Body of pancreas (tissue), 4 donors: Measurements from ENCODE around the gene RBM4B. TPM values are rescaled to one million over a fixed set of nuclear protein-coding genes. Genes with fewer than 3 reads are reported as not detected.

Experiments
- ATAC-seq: fragments of 150-250 bp; one replicate; pipeline ENCODE4 v1.9.1; 2016
- DNase-seq, 4 donors: peaks; one replicate each; pipeline ENCODE4 v3.0.0-alpha.2; 2019
- H3K27ac ChIP-seq, 4 donors: fragments of 200-600 bp; sonication (generic); 1 replicate in 3 of 4; 2 replicates in 1 of 4; pipeline versions ENCODE4 v1.5.1 to v1.6.1; 2016 to 2019; ENCODE audit warnings: mild to moderate bottlenecking in 1 of 4, mixed read lengths in 1 of 4, moderate library complexity in 1 of 4
- H3K27me3 ChIP-seq, 2 donors: fragments of 200-600 bp; sonication (generic); one replicate each; pipeline ENCODE4 v1.6.0; 2016; ENCODE audit warnings: mild to moderate bottlenecking in 1 of 2
- H3K36me3 ChIP-seq, 2 donors: fragments of 200-600 bp; sonication (generic); replicated peaks in 1 of 2; 2 replicates each; pipeline ENCODE4 v1.5.1; 2016; ENCODE audit warnings: low read depth in 2 of 2; ENCODE audit not compliant: insufficient read depth in 1 of 2
- H3K4me1 ChIP-seq: fragments of 200-600 bp; sonication (generic); one replicate; pipeline ENCODE4 v1.6.0; 2016
- H3K4me3 ChIP-seq, 2 donors: fragments of 200-600 bp; sonication (generic); 1 replicate in 1 of 2; 2 replicates in 1 of 2; pipeline ENCODE4 v1.5.1; 2016 to 2019
- H3K9me3 ChIP-seq, 3 donors: fragments of 200-600 bp; sonication (generic); 1 replicate in 2 of 3; 2 replicates in 1 of 3; pipeline ENCODE4 v1.5.1; 2016
- CTCF ChIP-seq, 7 experiments: fragments of 450-650 bp in 4 of 7; fragments of 200-600 bp in 3 of 7; sonication (generic) in 3 of 7; IDR thresholded peaks; one replicate each; pipeline ENCODE4 v1.5.1; 2016 to 2019; ENCODE audit warnings: antibody characterized with exemption in 7 of 7
- POLR2A ChIP-seq, 3 donors: fragments of 450-650 bp; IDR thresholded peaks; one replicate each; pipeline ENCODE4 v1.6.1; 2016; ENCODE audit warnings: antibody characterized with exemption in 3 of 3, mild to moderate bottlenecking in 2 of 3
- WGBS, 2 donors: methylation state at CpG; one replicate each; pipeline ENCODE4 v1.1.5; 2017; 5-methylcytosine and 5-hydroxymethylcytosine counted together
- intact Hi-C: fragments of 100-400 bp; cut with DNase I; formaldehyde crosslinking; loops from one replicate; pipeline ENCODE4 v1.15.1; 2023
- total RNA-seq, 2 donors: library from RNA; depleted of rRNA; stranded (reverse); fragments of >200 nt; gene quantifications; one replicate each; pipeline ENCODE4 v1.1.0, GENCODE V29; 2016

Gene RBM4B
- total RNA-seq, 2 donors from 2014 or later, result 13.2 to 22.6 TPM

DNA sequence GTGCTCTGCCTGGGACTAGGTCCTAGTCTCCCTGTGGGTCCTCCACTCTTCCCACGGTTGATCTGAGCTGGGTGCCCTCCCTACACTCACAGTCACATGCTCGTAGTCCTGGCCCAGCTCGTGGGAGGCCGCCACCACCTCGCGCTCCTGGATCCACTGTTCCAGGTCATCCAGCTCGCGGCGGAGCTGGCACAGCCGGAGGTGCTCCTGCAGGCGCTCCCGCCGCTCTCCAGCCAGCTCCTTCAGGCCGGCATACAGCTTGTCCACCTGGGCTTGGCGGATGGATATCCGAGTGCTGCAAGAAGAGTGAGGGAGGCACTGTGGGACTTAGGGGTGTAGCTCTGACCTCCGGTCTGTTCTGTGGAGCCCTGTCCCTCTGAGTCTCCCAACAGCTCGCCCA lies 14.8 kb upstream of the RBM4B start:
- intact Hi-C loops, result no loop called here
- WGBS, 2 donors, result 90 to 94% methylated on average over 3 to 18 of the region's 18 CpGs
- ATAC-seq, result no peak
- DNase-seq, result no peak
- H3K4me3 ChIP-seq, result no peak overlapping the region
- TF ChIP-seq CTCF (IDR thresholded peaks at IDR 0.05) (no peak), POLR2A (IDR thresholded peaks at IDR 0.05) (no peak)
- no peak overlapping the region for H3K27ac ChIP-seq
- no peaks in the 10 kb centered on the region for H3K4me1 ChIP-seq
- H3K27me3 ChIP-seq, result no peaks in the 10 kb centered on the region
- no peaks in the 10 kb centered on the region for H3K9me3 ChIP-seq
- peaks cover 0 to 2% of the 10 kb centered on the region in 2 donors for H3K36me3 ChIP-seq

- intact Hi-C loops, result no loop called here
- ATAC-seq (no peak), DNase-seq (no peak)
- H3K4me1 ChIP-seq, result no peaks in the 10 kb centered on the region
- H3K27ac ChIP-seq, result no peak overlapping the region
- H3K9me3 ChIP-seq, result no peaks in the 10 kb centered on the region
- peaks cover 0 to 2% of the 10 kb centered on the region in 2 donors for H3K36me3 ChIP-seq
- WGBS, 2 donors, result 92 to 93% methylated on average over 22 to 38 of the region's 38 CpGs
- H3K4me3 ChIP-seq, result no peak overlapping the region
- TF ChIP-seq CTCF (IDR thresholded peaks at IDR 0.05), result no peak
- TF ChIP-seq POLR2A (IDR thresholded peaks at IDR 0.05), result no peak
- H3K27me3 ChIP-seq, result no peaks in the 10 kb centered on the region
Observed at GRCh38 chr11:66691311-66691980, 13.8 kb upstream of the RBM4B start.

- no peaks in the 10 kb centered on the region for H3K4me1 ChIP-seq
- no peak for ATAC-seq
- 89 to 93% methylated on average over 10 to 29 of the region's 32 CpGs for WGBS, 2 donors
- no peak overlapping the region for H3K4me3 ChIP-seq
- DNase-seq, result no peak
- intact Hi-C loops, result no loop called here
- TF ChIP-seq POLR2A (IDR thresholded peaks at IDR 0.05) (no peak), CTCF (IDR thresholded peaks at IDR 0.05) (no peak)
- H3K27ac ChIP-seq, result no peak overlapping the region
- H3K36me3 ChIP-seq, result peaks cover 0 to 2% of the 10 kb centered on the region in 2 donors
- no peaks in the 10 kb centered on the region for H3K9me3 ChIP-seq
- no peaks in the 10 kb centered on the region for H3K27me3 ChIP-seq
Observed at GRCh38 chr11:66689661-66690590, 12.2 kb upstream of the RBM4B start.

DNA sequence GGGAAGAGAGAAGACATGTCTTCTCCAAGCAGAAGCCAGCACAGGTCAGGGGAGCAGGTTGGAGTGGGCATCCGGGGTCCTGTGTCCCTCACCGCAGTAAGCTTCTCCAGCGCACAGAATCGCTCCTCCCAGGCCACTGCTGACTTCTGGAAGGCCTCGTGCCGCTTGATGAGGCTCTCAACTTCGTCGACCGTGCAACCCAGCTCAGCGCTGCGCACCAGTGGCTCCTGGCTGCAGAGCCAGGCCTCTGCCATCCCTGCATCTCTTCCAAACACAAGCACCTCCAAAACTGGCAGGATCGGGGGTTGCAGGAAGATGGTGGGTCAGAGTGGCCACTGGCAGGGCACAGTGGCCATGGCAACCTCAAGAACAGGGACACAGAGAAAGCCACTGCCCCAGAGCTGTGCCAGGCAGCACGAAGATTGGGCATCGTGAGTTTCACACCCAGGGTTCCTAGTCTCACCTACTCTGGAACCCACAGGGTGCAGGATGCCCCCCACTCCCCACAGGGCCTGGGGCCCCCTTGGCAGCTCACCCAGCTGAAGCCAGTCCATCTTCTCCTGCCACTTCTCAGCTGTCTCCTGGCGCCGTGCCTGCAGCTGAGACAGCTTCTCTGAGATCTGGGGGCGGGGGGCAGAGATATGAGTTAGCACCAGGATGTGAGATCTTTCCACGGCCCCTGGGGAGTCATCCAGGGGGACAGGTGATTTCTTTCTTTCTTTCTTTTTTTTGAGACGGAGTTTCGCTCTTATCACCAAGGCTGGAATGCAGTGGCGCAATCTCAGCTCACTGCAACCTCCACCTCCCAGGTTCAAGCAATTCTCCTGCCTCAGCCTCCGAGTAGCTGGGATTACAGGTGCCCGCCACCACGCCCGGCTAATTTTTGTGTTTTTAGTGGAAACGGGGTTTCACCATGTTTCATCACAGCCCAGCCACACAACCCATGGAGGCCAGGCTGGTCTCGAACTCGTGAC lies 11.2 kb upstream of the RBM4B start:
- peaks cover 0 to 2% of the 10 kb centered on the region in 2 donors for H3K36me3 ChIP-seq
- intact Hi-C loops, result no loop called here
- H3K27ac ChIP-seq, result no peak overlapping the region
- H3K27me3 ChIP-seq, result no peaks in the 10 kb centered on the region
- ATAC-seq (no peak), DNase-seq (no peak)
- no peak for TF ChIP-seq CTCF (IDR thresholded peaks at IDR 0.05)
- TF ChIP-seq POLR2A (IDR thresholded peaks at IDR 0.05), result no peak
- H3K4me3 ChIP-seq, result no peak overlapping the region
- H3K4me1 ChIP-seq, result no peaks in the 10 kb centered on the region
- no peaks in the 10 kb centered on the region for H3K9me3 ChIP-seq
- 81 to 87% methylated on average over 21 to 26 of the region's 28 CpGs for WGBS, 2 donors
